ENCODE measurements around the gene NFIB.

NFIB gene

DNA sequence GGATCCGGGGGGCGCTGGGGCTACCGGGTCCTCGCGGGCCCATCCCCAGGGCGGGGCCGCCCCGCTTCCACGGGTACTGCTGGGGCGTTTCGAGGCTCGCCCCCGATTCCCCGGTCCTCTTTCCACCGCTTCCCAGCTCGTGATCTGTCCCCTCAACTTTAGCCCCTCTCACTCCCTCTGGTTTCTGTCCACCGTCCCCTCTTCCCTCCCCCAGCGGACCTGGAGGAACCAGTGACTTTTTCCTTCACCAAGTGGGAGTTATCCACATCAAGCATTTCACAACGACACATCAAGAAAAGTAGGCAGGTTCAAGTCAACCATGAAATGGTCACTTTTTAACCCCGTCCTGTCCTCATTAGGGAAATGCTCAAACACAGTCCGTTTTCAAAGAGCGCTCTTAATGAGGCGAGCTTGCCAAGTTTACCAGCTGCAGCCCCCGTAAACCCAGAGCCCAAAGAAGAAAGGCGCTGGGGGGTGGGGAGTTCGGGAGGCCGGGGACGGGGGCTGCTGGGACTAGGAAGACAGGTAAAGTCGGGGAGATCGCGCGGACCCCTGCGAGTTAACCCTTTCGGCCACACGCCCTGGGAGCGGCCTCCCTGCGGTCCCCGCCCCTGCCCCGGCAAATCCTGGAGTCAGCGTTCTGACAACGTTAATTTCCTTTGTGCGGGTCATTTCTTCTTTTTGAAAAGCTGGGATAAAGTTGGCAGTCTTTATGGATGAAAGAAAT is 2.1 kb upstream of the NFIB start:
- Histone ChIP-seq H3K9me3 (ENCODE audit: insufficient read depth, low read depth, low read length) (no peaks in the 10 kb centered on the region), H3F3A (ENCODE audit: low read depth) (no peaks in the 10 kb centered on the region), H2AFZ (ENCODE audit: low read length) (no peak overlapping the region), H3K27me3 (ENCODE audit: insufficient read depth, low read length, poor library complexity, severe bottlenecking) (peaks cover 5% of the 10 kb centered on the region), H3K9ac (ENCODE audit: low read depth, low read length, poor library complexity, severe bottlenecking) (no peak overlapping the region), H4K20me1 (ENCODE audit: insufficient read depth, low read length, poor library complexity, severe bottlenecking) (no peaks in the 10 kb centered on the region), H3K36me3 (ENCODE audit: insufficient read depth, low read length) (no peaks in the 10 kb centered on the region), H3K9me2 (replicated peaks; ENCODE audit: low read depth, low read length) (no peaks in the 10 kb centered on the region), H3K4me3 (ENCODE audit: low read length, poor library complexity, severe bottlenecking) (no peak overlapping the region), H3K4me1 (ENCODE audit: insufficient read depth, low read length, poor library complexity, severe bottlenecking) (no peaks in the 10 kb centered on the region), H3K79me2 (ENCODE audit: insufficient read depth, low read length) (no peaks in the 10 kb centered on the region), H3K4me2 (ENCODE audit: low read depth, low read length, poor library complexity, severe bottlenecking) (no peak overlapping the region)
- no peak for TF ChIP-seq EZH2phosphoT487 (IDR thresholded peaks at IDR 0.05; ENCODE audit: borderline replicate concordance)
- TF ChIP-seq, protein P1, sequence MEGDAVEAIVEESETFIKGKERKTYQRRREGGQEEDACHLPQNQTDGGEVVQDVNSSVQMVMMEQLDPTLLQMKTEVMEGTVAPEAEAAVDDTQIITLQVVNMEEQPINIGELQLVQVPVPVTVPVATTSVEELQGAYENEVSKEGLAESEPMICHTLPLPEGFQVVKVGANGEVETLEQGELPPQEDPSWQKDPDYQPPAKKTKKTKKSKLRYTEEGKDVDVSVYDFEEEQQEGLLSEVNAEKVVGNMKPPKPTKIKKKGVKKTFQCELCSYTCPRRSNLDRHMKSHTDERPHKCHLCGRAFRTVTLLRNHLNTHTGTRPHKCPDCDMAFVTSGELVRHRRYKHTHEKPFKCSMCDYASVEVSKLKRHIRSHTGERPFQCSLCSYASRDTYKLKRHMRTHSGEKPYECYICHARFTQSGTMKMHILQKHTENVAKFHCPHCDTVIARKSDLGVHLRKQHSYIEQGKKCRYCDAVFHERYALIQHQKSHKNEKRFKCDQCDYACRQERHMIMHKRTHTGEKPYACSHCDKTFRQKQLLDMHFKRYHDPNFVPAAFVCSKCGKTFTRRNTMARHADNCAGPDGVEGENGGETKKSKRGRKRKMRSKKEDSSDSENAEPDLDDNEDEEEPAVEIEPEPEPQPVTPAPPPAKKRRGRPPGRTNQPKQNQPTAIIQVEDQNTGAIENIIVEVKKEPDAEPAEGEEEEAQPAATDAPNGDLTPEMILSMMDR (conservative IDR thresholded peaks at IDR 0.05; ENCODE audit: low read length): no peak

DNA sequence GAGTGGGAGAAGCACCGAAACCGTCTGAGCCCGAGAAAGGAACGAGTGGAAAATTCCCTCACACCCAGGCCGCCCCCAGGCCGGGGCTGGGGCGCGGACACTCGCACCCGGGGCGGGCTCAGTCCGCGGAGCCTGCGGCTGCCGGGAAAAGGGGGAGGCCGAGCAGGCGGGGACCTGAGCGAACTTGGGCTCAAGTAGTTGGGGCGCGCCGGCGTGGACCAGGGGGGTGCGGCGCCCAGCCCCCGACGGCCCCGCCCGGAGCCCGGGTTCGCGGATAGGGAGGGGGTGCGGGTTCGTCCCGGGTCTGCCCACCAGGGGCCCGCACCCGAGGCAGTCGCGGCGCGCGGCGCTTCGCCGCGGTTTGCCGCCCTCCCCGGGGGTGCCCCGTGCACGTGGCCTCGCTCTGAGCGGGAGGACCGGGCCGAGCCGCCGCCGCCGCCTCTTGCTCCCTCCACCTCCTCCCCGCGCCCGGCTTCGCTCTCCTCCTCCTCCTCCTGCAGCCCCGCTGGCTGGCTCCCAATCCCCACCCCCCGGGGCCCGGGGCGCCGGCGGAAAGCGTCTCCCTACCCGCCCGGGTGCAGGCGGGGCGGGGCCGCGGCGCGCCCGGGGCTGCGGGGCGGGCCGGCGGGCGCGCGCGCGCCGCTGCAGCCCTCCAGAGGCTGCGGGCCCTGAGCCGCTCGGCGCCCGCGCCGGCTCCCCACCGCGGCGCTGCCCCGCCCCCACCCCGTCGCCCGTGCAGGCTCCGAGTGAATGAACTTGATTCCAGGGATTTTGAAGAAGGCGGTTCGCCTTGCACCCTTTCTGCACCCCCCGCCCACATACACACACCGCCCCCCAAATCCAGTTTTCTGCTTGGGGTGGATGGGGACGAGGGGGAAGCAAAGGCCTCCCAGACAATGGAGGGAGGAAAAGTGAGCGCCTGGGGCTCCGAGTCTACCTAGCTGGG is 1.3 kb upstream of the NFIB start:
- TF ChIP-seq EZH2phosphoT487 (IDR thresholded peaks at IDR 0.05; ENCODE audit: borderline replicate concordance): no peak
- TF ChIP-seq, protein P1 (conservative IDR thresholded peaks at IDR 0.05; ENCODE audit: low read length): no peak
- H3K4me2 ChIP-seq (ENCODE audit: low read depth, low read length, poor library complexity, severe bottlenecking): no peak overlapping the region
- H3K9ac ChIP-seq (ENCODE audit: low read depth, low read length, poor library complexity, severe bottlenecking): no peak overlapping the region
- H3K36me3 ChIP-seq (ENCODE audit: insufficient read depth, low read length): no peaks in the 10 kb centered on the region
- H3K79me2 ChIP-seq (ENCODE audit: insufficient read depth, low read length): no peaks in the 10 kb centered on the region
- no peaks in the 10 kb centered on the region for H3K9me2 ChIP-seq (replicated peaks; ENCODE audit: low read depth, low read length)
- H3K4me1 ChIP-seq (ENCODE audit: insufficient read depth, low read length, poor library complexity, severe bottlenecking): no peaks in the 10 kb centered on the region
- peaks cover 5% of the 10 kb centered on the region for H3K27me3 ChIP-seq (ENCODE audit: insufficient read depth, low read length, poor library complexity, severe bottlenecking)
- H3F3A ChIP-seq (ENCODE audit: low read depth): no peaks in the 10 kb centered on the region
- H2AFZ ChIP-seq (ENCODE audit: low read length): no peak overlapping the region
- no peaks in the 10 kb centered on the region for H4K20me1 ChIP-seq (ENCODE audit: insufficient read depth, low read length, poor library complexity, severe bottlenecking)
- no peak overlapping the region for H3K4me3 ChIP-seq (ENCODE audit: low read length, poor library complexity, severe bottlenecking)
- H3K9me3 ChIP-seq (ENCODE audit: insufficient read depth, low read depth, low read length): no peaks in the 10 kb centered on the region

DNA sequence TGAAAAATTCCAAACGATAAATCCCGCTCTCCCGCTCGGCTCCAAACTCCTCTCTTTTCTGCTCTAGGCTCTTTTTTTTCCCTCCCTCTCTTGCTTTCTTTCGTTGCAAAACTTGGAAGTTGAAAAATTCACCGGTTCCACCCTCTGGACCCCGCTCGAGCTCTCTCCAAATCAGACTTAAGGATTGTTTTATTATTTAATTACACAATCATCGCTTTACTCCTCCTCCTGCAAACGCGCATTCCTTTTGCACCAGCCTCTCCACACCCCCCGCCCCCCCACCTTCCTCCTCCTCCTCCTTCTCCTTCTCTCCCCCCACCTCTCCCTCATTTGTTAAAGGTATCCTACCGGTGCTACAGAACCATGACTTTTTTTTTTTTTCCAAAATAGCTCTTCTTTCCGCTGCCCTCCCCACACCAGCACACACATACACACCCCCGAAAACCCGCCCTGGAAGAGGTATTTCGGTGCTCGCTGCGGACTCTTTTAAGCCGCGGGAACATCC is 535 bp upstream of the NFIB start:
- no peaks in the 10 kb centered on the region for H3K9me3 ChIP-seq (ENCODE audit: insufficient read depth, low read depth, low read length)
- H3K27me3 ChIP-seq (ENCODE audit: insufficient read depth, low read length, poor library complexity, severe bottlenecking): peaks cover 5% of the 10 kb centered on the region
- H3F3A ChIP-seq (ENCODE audit: low read depth): no peaks in the 10 kb centered on the region
- no peak for TF ChIP-seq EZH2phosphoT487 (IDR thresholded peaks at IDR 0.05; ENCODE audit: borderline replicate concordance)
- TF ChIP-seq, protein P1 (conservative IDR thresholded peaks at IDR 0.05; ENCODE audit: low read length): no peak
- no peak overlapping the region for H3K4me2 ChIP-seq (ENCODE audit: low read depth, low read length, poor library complexity, severe bottlenecking)
- H3K36me3 ChIP-seq (ENCODE audit: insufficient read depth, low read length): no peaks in the 10 kb centered on the region
- H4K20me1 ChIP-seq (ENCODE audit: insufficient read depth, low read length, poor library complexity, severe bottlenecking): no peaks in the 10 kb centered on the region
- H3K4me3 ChIP-seq (ENCODE audit: low read length, poor library complexity, severe bottlenecking): no peak overlapping the region
- H2AFZ ChIP-seq (ENCODE audit: low read length): no peak overlapping the region
- no peaks in the 10 kb centered on the region for H3K79me2 ChIP-seq (ENCODE audit: insufficient read depth, low read length)
- H3K9me2 ChIP-seq (replicated peaks; ENCODE audit: low read depth, low read length): no peaks in the 10 kb centered on the region
- no peak overlapping the region for H3K9ac ChIP-seq (ENCODE audit: low read depth, low read length, poor library complexity, severe bottlenecking)
- no peaks in the 10 kb centered on the region for H3K4me1 ChIP-seq (ENCODE audit: insufficient read depth, low read length, poor library complexity, severe bottlenecking)
